Measurements from ENCODE around the gene CASP2.

The CASP2 gene

GRCh38 chr7:143331179-143331801 is 43.1 kb downstream of the CASP2 start:
- peak; percentile 85 for DNase-seq (ENCODE audit: low read depth, low spot score)

GRCh38 chr7:143334244-143334643 is 46.1 kb downstream of the CASP2 start:
- no peak for DNase-seq (ENCODE audit: low read depth, low spot score)

DNA sequence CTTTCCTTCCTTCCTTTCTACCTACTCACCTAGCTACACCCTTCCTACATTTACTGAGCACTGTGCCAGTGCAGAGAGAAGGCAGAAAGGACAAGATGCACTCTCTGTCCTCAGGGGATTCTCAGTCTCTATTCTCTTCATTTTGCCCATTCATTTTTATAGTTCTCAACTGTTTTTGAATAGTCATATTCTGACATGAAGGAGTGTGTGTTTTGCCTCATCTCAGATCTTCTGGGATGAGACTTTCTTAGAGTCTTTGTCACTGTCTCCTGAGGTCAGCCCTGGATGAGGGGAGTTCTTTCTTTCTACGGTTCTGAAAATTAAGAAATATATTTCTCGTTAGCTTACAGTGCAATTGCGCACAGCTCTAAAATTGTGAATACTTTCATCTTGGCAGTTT is 49.1 kb downstream of the CASP2 start:
- DNase-seq (ENCODE audit: low read depth, low spot score): no peak

- DNase-seq (ENCODE audit: low read depth, low spot score): no peak
Measured at GRCh38 chr7:143341842-143342241, 53.7 kb downstream of the CASP2 start.

DNA sequence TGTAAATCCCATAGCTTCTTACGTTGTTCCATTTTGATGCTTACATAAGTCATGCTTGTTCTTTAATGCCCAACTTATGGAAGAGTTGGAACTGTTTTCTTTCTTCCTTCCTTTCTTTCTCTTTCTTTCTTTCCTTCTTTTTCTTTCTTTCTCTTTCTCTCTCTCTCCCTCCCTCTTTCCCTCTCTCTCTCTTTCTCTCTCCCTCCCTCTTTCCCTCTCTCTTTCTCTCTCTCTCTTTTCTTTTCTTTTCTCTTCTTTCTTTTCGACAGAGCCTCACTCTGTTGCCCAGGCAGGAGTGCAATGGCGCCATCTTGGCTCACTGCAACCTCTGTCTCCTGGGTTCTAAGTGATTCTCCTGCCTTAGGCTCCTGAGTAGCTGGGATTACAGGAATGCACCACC is 55.4 kb downstream of the CASP2 start:
- DNase-seq (ENCODE audit: low read depth, low spot score): no peak

DNA sequence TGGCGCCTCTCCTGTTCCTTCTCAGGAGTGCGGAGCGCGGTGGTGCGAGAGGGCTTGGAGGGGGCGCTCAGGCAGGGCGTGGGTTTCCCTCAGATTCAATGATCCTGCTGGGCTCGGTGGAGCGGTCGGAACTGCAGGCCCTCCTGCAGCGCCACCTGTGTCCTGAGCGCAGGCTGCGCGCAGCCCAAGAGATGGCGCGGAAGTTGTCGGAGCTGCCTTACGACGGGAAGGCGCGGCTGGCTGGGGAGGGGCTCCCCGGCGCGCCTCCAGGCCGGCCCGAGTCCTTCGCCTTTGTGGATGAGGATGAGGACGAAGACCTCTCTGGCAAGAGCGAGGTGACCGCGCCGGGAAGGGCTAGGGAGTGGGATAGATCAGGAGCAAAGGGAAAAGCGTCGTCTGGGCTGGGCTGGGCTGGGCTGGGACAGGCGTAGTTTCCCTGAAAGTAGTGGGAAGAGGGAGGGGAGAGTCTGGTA is 57.3 kb downstream of the CASP2 start:
- DNase-seq (ENCODE audit: low read depth, low spot score): peak; percentile 72

DNA sequence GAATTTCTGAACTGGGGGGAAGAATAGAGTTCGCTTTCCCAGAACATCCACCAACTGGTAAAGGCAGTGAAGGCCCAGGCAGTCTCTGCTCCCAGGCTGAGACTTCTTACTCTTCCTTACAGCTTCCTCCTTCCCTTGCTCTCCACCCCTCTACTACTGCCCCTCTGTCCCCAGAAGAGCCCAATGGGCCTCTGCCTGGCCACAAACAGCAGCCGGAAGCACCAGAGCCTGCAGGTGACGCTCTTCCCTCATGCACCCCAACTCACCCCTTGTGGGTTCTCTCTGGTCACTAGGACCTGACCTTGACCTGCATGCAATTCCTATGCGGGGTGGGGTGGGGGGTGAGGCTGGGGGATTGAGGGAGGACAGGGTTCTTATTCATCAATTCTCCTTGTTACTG is 57.9 kb downstream of the CASP2 start:
- DNase-seq (ENCODE audit: low read depth, low spot score): no peak

DNA sequence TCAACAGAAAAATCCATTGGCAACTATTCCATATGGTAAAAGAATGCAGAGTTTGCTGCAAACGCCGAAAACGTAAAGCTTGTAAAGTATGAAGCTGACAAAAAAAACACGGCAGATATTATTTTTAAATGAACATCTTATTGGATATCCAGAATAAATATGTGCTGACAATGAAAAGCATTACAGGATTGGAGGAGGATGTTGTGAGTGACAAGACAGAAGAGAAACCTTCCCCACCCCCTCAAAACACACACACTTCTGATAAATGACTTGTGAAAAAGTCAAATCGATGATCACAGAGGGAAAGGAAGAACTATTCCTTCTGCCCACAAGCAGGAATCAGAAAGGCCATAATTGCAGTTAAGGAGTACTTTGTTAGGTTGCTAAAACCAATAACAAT is 59.8 kb downstream of the CASP2 start:
- no peak for DNase-seq (ENCODE audit: low read depth, low spot score)

GRCh38 chr7:143351060-143351459 is 62.9 kb downstream of the CASP2 start:
- DNase-seq (ENCODE audit: low read depth, low spot score): no peak

DNA sequence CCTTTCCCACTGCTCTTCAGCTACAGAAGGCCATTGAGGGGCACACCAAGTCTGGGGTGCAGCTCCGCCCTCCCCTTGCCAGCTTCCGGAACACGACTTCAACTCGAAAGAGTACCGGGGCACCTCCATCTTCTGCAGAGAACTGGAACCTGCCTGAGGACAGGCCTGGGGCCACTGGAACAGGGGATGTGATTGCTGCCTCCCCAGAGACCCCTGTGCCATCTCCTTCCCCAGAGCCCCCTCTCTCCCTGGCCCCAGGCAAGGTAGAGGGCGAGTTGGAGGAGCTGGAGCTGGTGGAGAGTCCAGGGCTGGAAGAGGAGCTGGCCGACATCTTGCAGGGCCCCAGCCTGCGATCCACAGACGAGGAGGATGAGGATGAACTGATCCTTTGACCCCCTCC is 63.4 kb downstream of the CASP2 start:
- no peak for DNase-seq (ENCODE audit: low read depth, low spot score)

GRCh38 chr7:143352531-143353002 is 64.4 kb downstream of the CASP2 start:
- DNase-seq (ENCODE audit: low read depth, low spot score): no peak

- DNase-seq (ENCODE audit: low read depth, low spot score): no peak
Measured at GRCh38 chr7:143354376-143354775, 66.2 kb downstream of the CASP2 start.

- DNase-seq (ENCODE audit: low read depth, low spot score): no peak
Measured at GRCh38 chr7:143354965-143355364, 66.8 kb downstream of the CASP2 start.

GRCh38 chr7:143355450-143356385 is 67.6 kb downstream of the CASP2 start:
- no peak for DNase-seq (ENCODE audit: low read depth, low spot score)

GRCh38 chr7:143356414-143357050 is 68.4 kb downstream of the CASP2 start:
- DNase-seq (ENCODE audit: low read depth, low spot score): no peak
